Right lobe of liver (tissue), 6 donors: ENCODE results near the gene ZEB1. TPM values are rescaled to one million over a fixed set of nuclear protein-coding genes. Genes with fewer than 3 reads are reported as not detected.

Experiments
- ATAC-seq, 4 donors: fragments of 200-7000 bp; cut with Tn5 transposase; one replicate each; pipeline ENCODE4 v1.9.1; 2020; ENCODE audit warnings: mild to moderate bottlenecking in 4 of 4, moderate library complexity in 4 of 4
- DNase-seq, 3 donors: peaks; one replicate each; pipeline ENCODE4 v3.0.0-alpha.2; 2020
- H3K27ac ChIP-seq, 3 donors: fragments of 200-600 bp; one replicate each; pipeline ENCODE4 v1.8.0; 2022
- H3K27me3 ChIP-seq, 2 donors: fragments of 200-600 bp; one replicate each; pipeline ENCODE4 v1.8.0; 2022
- H3K36me3 ChIP-seq, 4 donors: fragments of 200-600 bp; sonication (generic) in 1 of 4; one replicate each; pipeline versions ENCODE4 v1.5.1 to v1.8.0; 2017 to 2022; ENCODE audit warnings: control low read depth in 1 of 4
- H3K4me1 ChIP-seq, 4 donors: fragments of 200-600 bp; sonication (generic) in 1 of 4; one replicate each; pipeline versions ENCODE4 v1.5.1 to v1.8.0; 2017 to 2022; ENCODE audit warnings: control low read depth in 1 of 4
- H3K4me3 ChIP-seq, 3 donors: fragments of 200-600 bp; one replicate each; pipeline ENCODE4 v1.8.0; 2022
- H3K9me3 ChIP-seq, 4 donors: fragments of 200-600 bp; sonication (generic) in 1 of 4; one replicate each; pipeline versions ENCODE4 v1.5.1 to v1.8.0; 2017 to 2022; ENCODE audit warnings: control low read depth in 1 of 4
- POLR2A ChIP-seq: fragments of 450-650 bp; IDR thresholded peaks from one replicate; pipeline ENCODE4 v1.6.1; 2017; ENCODE audit warnings: antibody characterized with exemption, mild to moderate bottlenecking
- WGBS: methylation state at CpG from one replicate; pipeline ENCODE4 v1.1.6; 2018; ENCODE audit warnings: low coverage, low lambda C conversion rate; ENCODE audit not compliant: insufficient coverage; ENCODE audit errors: missing lambda C conversion rate; 5-methylcytosine and 5-hydroxymethylcytosine counted together
- intact Hi-C, 2 donors: fragments of 100-400 bp; cut with DNase I; formaldehyde crosslinking; loops; one replicate each; pipeline versions ENCODE4 v1.11.2 to v1.14.1; 2022
- total RNA-seq, 6 experiments: library from RNA; depleted of rRNA in 2 of 6; stranded (reverse); fragments of >200 nt in 2 of 6; fragmentation: NEBNext Ultra II Directional in 3 of 6; extraction: Animal tissue kit (Norgen Biotek cat#: 25700) in 3 of 6; gene quantifications; one replicate each; pipeline versions ENCODE4 v1.1.0 to v1.2.4, GENCODE V29; 2016 to 2023
- TF ChIP-seq, protein P1 (sequence below), 4 donors: fragments of 200-600 bp in 3 of 4; fragments of 450-650 bp in 1 of 4; IDR thresholded peaks; one replicate each; pipeline versions ENCODE4 v1.5.1 to v1.8.0; 2016 to 2022; ENCODE audit warnings: antibody characterized with exemption in 4 of 4, mild to moderate bottlenecking in 2 of 4
- donor health status: DM: no; HTN: yes; CAD: no.
- donor health status: DM: no; HTN: no; CAD: no.
- donor health status: DM: no; HTN: no; CAD: no.
- donor health status: DM: no; HTN: yes; CAD: no.
- donor health status: DM: no; HTN: yes; CAD: no.

Gene ZEB1
- total RNA-seq, 6 experiments from 2014 or later = 10.0 to 17.6 (median 13.6) TPM

DNA sequence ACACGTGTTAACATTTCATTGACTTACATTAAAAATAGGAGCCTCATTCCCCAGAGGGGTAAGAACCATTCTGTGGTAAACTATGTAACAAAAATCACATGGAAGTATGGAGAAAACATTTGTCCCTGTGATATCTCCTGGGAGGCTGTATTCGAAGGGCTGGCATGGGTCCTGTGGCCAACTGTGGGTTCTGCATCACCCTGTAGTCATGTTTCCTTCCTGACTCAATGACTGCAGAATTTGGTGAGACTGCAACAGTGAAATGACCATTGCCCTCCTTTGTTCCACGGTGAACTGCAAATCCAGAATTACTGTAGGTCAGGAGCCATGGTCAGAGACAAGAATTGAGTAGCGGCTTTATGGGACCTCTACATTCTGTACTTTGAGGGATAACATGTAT, 3.6 kb upstream of the ZEB1 start:
- H3K36me3 ChIP-seq = no peaks in the 10 kb centered on the region
- TF ChIP-seq, protein P1, sequence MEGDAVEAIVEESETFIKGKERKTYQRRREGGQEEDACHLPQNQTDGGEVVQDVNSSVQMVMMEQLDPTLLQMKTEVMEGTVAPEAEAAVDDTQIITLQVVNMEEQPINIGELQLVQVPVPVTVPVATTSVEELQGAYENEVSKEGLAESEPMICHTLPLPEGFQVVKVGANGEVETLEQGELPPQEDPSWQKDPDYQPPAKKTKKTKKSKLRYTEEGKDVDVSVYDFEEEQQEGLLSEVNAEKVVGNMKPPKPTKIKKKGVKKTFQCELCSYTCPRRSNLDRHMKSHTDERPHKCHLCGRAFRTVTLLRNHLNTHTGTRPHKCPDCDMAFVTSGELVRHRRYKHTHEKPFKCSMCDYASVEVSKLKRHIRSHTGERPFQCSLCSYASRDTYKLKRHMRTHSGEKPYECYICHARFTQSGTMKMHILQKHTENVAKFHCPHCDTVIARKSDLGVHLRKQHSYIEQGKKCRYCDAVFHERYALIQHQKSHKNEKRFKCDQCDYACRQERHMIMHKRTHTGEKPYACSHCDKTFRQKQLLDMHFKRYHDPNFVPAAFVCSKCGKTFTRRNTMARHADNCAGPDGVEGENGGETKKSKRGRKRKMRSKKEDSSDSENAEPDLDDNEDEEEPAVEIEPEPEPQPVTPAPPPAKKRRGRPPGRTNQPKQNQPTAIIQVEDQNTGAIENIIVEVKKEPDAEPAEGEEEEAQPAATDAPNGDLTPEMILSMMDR (IDR thresholded peaks at IDR 0.05) = no peak
- no peak for TF ChIP-seq POLR2A
- DNase-seq (no peak), ATAC-seq (no peak)
- 74% methylated on average over 4 of the region's 4 CpGs for WGBS
- peaks cover 0 to 14% (median 2%) of the 10 kb centered on the region in 4 donors for H3K4me1 ChIP-seq
- no peaks in the 10 kb centered on the region for H3K27me3 ChIP-seq
- H3K4me3 ChIP-seq = no peak overlapping the region
- no peak overlapping the region for H3K27ac ChIP-seq
- H3K9me3 ChIP-seq = no peaks in the 10 kb centered on the region
- intact Hi-C loops = no loop called here

DNA sequence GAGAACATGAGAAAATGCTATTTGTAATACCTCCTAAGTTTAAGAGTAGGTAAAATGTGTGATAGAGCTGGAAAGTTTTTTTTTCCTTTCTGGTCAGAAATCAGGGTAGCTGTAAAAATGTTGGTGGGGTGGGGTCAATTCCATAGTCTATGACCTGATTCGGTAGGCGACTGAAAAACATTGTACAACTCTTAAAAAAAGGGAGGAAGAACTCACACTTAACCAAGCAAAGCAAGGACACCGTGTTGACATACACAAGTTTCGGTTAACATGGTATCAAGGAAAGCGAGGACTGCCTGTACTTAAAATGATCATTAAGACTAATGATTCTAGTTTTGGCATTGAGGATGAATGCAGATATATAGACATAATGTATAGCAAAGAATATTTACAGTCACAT, 1.8 kb upstream of the ZEB1 start:
- intact Hi-C loops = no loop called here
- WGBS = 87% methylated on average over 5 of the region's 5 CpGs

DNA sequence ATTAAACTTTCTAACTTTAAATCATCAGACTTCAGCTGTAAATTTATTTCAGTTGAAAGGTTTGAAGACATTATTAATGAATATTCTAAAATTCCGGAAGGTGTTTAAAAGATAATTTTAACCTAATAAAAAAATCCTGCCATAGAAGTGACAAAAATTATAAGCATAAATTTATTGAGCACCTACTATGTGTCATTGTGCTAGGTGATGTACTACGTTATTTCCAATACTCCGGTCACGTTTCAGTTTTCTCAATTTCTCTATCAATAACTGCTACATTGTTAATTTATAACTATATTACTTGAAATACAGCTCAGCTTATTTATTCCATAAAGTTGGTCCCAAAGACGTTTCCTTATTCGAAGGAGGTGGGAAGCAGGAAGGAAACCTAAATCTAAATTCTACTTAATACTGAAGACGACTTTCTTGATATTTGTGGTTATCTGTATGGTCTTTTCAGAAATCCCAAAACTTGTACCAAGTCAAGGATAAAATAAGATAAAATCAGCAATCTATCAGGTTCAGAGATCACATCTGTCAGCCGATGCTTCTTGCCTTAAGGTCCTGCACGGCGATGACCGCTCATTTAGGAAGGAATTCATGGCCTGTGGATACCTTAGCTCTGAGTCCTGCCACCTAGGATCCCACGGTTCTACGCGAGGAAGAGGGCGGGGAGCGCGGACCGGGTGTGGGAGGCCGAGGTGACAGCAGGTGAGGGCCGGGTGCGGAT, 1.2 kb upstream of the ZEB1 start:
- peak overlapping the region; percentile 80 to 97 (median 96) for H3K27ac ChIP-seq
- no peaks in the 10 kb centered on the region for H3K36me3 ChIP-seq
- intact Hi-C loops = no loop called here
- no peak for TF ChIP-seq POLR2A
- TF ChIP-seq, protein P1 (IDR thresholded peaks at IDR 0.05) = no peak
- 46% methylated on average over 11 of the region's 21 CpGs for WGBS
- H3K4me3 ChIP-seq = peak overlapping the region; percentile 87 to 96 (median 88)
- DNase-seq (peak in 1 of 3 donors; percentile 83), ATAC-seq (peak in 1 of 4 donors; percentile 55)
- H3K9me3 ChIP-seq = no peaks in the 10 kb centered on the region
- H3K27me3 ChIP-seq = no peaks in the 10 kb centered on the region
- H3K4me1 ChIP-seq = peaks cover 0 to 28% (median 2%) of the 10 kb centered on the region in 4 donors

More for the DNA sequence above, 1.8 kb upstream of the ZEB1 start:
- DNase-seq (no peak), ATAC-seq (no peak)
- H3K36me3 ChIP-seq = no peaks in the 10 kb centered on the region
- H3K27ac ChIP-seq = no peak overlapping the region
- H3K4me1 ChIP-seq = peaks cover 0 to 26% (median 2%) of the 10 kb centered on the region in 4 donors
- no peaks in the 10 kb centered on the region for H3K27me3 ChIP-seq
- no peaks in the 10 kb centered on the region for H3K9me3 ChIP-seq
- H3K4me3 ChIP-seq = no peak overlapping the region
- TF ChIP-seq POLR2A = no peak
- TF ChIP-seq, protein P1 (IDR thresholded peaks at IDR 0.05) = no peak

DNA sequence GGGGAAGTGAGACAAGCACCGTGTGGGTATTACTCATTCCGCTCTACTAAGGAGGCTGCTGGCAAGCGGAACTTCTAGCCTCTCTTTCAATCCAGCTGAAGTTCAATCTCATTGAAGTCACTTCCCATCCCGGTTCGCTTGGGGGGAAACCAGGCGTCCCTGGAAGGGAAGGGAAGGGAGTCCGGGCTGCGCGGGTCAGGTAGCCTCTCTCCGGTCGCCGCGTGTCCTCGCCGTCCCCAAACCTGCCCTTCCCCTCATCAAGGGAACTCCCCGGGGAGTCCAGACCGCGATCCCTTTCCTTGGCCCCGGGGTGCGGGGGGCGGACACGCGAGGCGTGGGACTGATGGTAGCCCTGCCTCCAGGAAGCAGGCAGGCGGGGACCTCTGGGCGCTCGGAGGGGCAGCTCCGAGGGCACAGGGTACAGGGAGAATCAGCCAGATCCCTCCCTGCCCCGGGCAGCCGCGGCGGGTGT, 598 bp upstream of the ZEB1 start:
- Histone ChIP-seq H3K4me1 (peaks cover 0 to 28% (median 2%) of the 10 kb centered on the region in 4 donors), H3K36me3 (no peaks in the 10 kb centered on the region), H3K27ac (peak overlapping the region; percentile 80 to 97 (median 96)), H3K9me3 (no peaks in the 10 kb centered on the region), H3K4me3 (peak overlapping the region; percentile 87 to 96 (median 88)), H3K27me3 (no peaks in the 10 kb centered on the region)
- TF ChIP-seq, protein P1 (IDR thresholded peaks at IDR 0.05) = no peak
- TF ChIP-seq POLR2A = peak; percentile 57
- DNase-seq (peak; percentile 74 to 86 (median 84)), ATAC-seq (peak; percentile 66 to 81 (median 74))
- WGBS = 0% methylated on average over 1 of the region's 32 CpGs
- intact Hi-C loops = no loop called here
